LNCAP (cell line): ENCODE data around the gene AARS2.

Experiments used
- CTCF ChIP-seq: fragments of 450-650 bp; IDR thresholded peaks from 2 replicates; pipeline ENCODE4 v1.5.1; 2017; ENCODE audit warnings: mild to moderate bottlenecking

Gene AARS2

GRCh38 chr6:44312901-44313788 is at the start of gene AARS2:
TSS of gene AARS2 (minus strand) at chr6:44313347. CDS start at chr6:44313323, 24 bp downstream.
- peak; percentile 94 for TF ChIP-seq CTCF

- no peak for TF ChIP-seq CTCF
Measured at GRCh38 chr6:44361947-44362346, 48.8 kb upstream of the AARS2 start.

GRCh38 chr6:44359973-44360372 is 46.8 kb upstream of the AARS2 start:
- TF ChIP-seq CTCF: no peak

GRCh38 chr6:44356487-44356886 is 43.3 kb upstream of the AARS2 start:
- no peak for TF ChIP-seq CTCF

- TF ChIP-seq CTCF: no peak
Measured at GRCh38 chr6:44355640-44356039, 42.5 kb upstream of the AARS2 start.

- TF ChIP-seq CTCF: no peak
Measured at GRCh38 chr6:44353336-44353735, 40.2 kb upstream of the AARS2 start.

- no peak for TF ChIP-seq CTCF
Measured at GRCh38 chr6:44352259-44352658, 39.1 kb upstream of the AARS2 start.
